ENCODE measurements around the gene P2RX3.

Gene P2RX3

GRCh38 chr11:57299150-57299737 is 38.9 kb upstream of the P2RX3 start:
- in situ Hi-C loops (cut with HindIII; ENCODE audit: low sequenced_read_pairs) = no loop called here
- DNase-seq (ENCODE audit: low read depth, low spot score) = no peak
- TF ChIP-seq CTCF (IDR thresholded peaks at IDR 0.05; ENCODE audit: low read depth, low read length) = no peak
- no peak overlapping the region for H3K4me3 ChIP-seq (ENCODE audit: low read depth, low read length)

GRCh38 chr11:57300785-57301184 is 37.4 kb upstream of the P2RX3 start:
- no peak for DNase-seq (ENCODE audit: low read depth, low spot score)
- no peak overlapping the region for H3K4me3 ChIP-seq (ENCODE audit: low read depth, low read length)
- TF ChIP-seq CTCF (IDR thresholded peaks at IDR 0.05; ENCODE audit: low read depth, low read length) = no peak
- in situ Hi-C loops (cut with HindIII; ENCODE audit: low sequenced_read_pairs) = no loop called here

- in situ Hi-C loops (cut with HindIII; ENCODE audit: low sequenced_read_pairs) = no loop called here
- H3K4me3 ChIP-seq (ENCODE audit: low read depth, low read length) = no peak overlapping the region
- TF ChIP-seq CTCF (IDR thresholded peaks at IDR 0.05; ENCODE audit: low read depth, low read length) = no peak
- no peak for DNase-seq (ENCODE audit: low read depth, low spot score)
These were observed 36.3 kb upstream of the P2RX3 start for GRCh38 chr11:57301711-57302423.

- DNase-seq (ENCODE audit: low read depth, low spot score) = no peak
- in situ Hi-C loops (cut with HindIII; ENCODE audit: low sequenced_read_pairs) = no loop called here
- TF ChIP-seq CTCF (IDR thresholded peaks at IDR 0.05; ENCODE audit: low read depth, low read length) = no peak
- no peak overlapping the region for H3K4me3 ChIP-seq (ENCODE audit: low read depth, low read length)
These were observed 35.7 kb upstream of the P2RX3 start for GRCh38 chr11:57302489-57302888.

- no peak for TF ChIP-seq CTCF (IDR thresholded peaks at IDR 0.05; ENCODE audit: low read depth, low read length)
- in situ Hi-C loops (cut with HindIII; ENCODE audit: low sequenced_read_pairs) = no loop called here
- H3K4me3 ChIP-seq (ENCODE audit: low read depth, low read length) = no peak overlapping the region
- DNase-seq (ENCODE audit: low read depth, low spot score) = no peak
These were observed 34.7 kb upstream of the P2RX3 start for GRCh38 chr11:57303280-57303989.

- no peak for DNase-seq (ENCODE audit: low read depth, low spot score)
- in situ Hi-C loops (cut with HindIII; ENCODE audit: low sequenced_read_pairs) = no loop called here
- TF ChIP-seq CTCF (IDR thresholded peaks at IDR 0.05; ENCODE audit: low read depth, low read length) = no peak
- no peak overlapping the region for H3K4me3 ChIP-seq (ENCODE audit: low read depth, low read length)
These were observed 34.1 kb upstream of the P2RX3 start for GRCh38 chr11:57303990-57304579.
